Tibial nerve (tissue), 4 donors: ENCODE results near the gene SUMO1.
A peak's percentile ranks its signal among the peaks of the same experiment; 100 is the strongest.

Source experiments
- CTCF ChIP-seq, 5 experiments: fragments of 200-600 bp in 3 of 5; fragments of 450-650 bp in 2 of 5; sonication (generic) in 3 of 5; IDR thresholded peaks; one replicate each; pipeline ENCODE4 v1.5.1; 2016 to 2019; ENCODE audit warnings: antibody characterized with exemption in 5 of 5, mild to moderate bottlenecking in 3 of 5, moderate library complexity in 2 of 5
- EP300 ChIP-seq, 2 donors: sonication (generic); formaldehyde crosslinking; IDR thresholded peaks; one replicate each; pipeline ENCODE4 v1.6.1; 2017; ENCODE audit warnings: antibody characterized with exemption in 2 of 2, mild to moderate bottlenecking in 1 of 2
- POLR2A ChIP-seq, 2 donors: fragments of 450-650 bp; IDR thresholded peaks; one replicate each; pipeline ENCODE4 v1.6.1; 2017; ENCODE audit warnings: antibody characterized with exemption in 2 of 2, mild to moderate bottlenecking in 2 of 2, moderate library complexity in 2 of 2

DNA sequence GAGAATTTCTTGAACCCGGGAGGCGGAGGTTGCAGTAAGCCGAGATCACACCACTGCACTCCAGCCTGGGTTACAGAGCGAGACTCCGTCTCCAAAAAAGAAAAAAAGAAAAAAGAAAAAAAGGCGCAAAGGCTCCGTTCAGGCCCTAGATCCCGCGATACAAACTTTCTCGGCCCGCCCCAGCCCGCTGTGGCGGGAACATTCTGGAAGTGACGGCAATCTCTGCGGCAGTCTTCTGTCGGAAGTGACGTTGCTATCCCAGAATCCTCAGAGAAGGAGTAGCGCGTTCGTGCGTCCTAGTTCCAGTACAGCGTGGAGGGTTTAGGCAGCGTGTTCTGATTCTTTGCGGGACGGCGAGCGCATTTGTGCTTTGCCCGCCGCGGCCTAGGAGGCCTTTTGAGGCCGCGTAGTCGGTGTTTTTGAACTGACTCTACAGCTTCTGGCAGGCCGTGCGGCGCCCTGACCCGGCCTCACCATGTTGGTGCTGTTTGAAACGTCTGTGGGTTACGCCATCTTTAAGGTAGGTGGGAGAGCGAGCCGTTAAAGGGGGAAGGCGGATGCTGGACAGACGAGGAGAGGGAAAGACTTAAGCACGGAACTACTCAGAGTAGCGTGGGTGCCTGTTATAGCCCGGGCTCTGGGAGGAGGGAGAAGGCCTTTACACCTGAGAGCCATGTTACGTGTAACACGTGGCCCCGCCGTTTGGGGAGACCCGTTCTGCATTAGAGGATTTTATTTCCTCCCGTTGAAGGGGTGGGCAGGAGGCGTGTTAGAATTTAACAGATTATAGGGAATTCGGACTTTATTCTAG is 27.3 kb upstream of the SUMO1 start, which contains the start of gene NOP58:
- TF ChIP-seq CTCF (IDR thresholded peaks at IDR 0.05) (peak in 2 of 5 experiments; percentile 23 to 27), EP300 (IDR thresholded peaks at IDR 0.05) (peak; percentile 98 to 100), POLR2A (IDR thresholded peaks at IDR 0.05) (peak; percentile 98 to 99)
